GM18508 (cell line): ENCODE data around the gene ALDH3B2.
"Not testable (repeated sequence)": the region's sequence is repeated elsewhere in the genome, so short reads cannot be mapped to it uniquely, and the experiment has no call there.

Experiments
- ATAC-seq: cut with Tn5 transposase; IDR thresholded peaks from one replicate; pipeline ENCODE4 v1.9.1; 2021; ENCODE audit warnings: moderate number of reproducible peaks; ENCODE audit not compliant: insufficient read depth, unreplicated experiment

Gene ALDH3B2

GRCh38 chr11:67663532-67664212, 10.8 kb downstream of the ALDH3B2 start:
- ATAC-seq: no peak

GRCh38 chr11:67662835-67663531, 11.4 kb downstream of the ALDH3B2 start:
- no peak for ATAC-seq

- ATAC-seq: no peak
These were observed 12.1 kb downstream of the ALDH3B2 start for GRCh38 chr11:67662142-67662834.

- ATAC-seq: not testable (repeated sequence)
These were observed 13.7 kb downstream of the ALDH3B2 start for GRCh38 chr11:67660752-67661151.

GRCh38 chr11:67659651-67660165, 14.7 kb downstream of the ALDH3B2 start:
- ATAC-seq: not testable (repeated sequence)

- no peak for ATAC-seq
These were observed 17.1 kb downstream of the ALDH3B2 start for GRCh38 chr11:67657300-67657699.

- no peak for ATAC-seq
These were observed 18.0 kb downstream of the ALDH3B2 start for GRCh38 chr11:67656278-67656922.

- ATAC-seq: no peak
These were observed 20.2 kb downstream of the ALDH3B2 start for GRCh38 chr11:67654225-67654624.

- ATAC-seq: no peak
These were observed 21.2 kb downstream of the ALDH3B2 start for GRCh38 chr11:67652965-67653845.

GRCh38 chr11:67651976-67652781, 22.2 kb downstream of the ALDH3B2 start:
- ATAC-seq: no peak

- ATAC-seq: no peak
These were observed 24.6 kb downstream of the ALDH3B2 start for GRCh38 chr11:67649634-67650510.

GRCh38 chr11:67648796-67649613, 25.4 kb downstream of the ALDH3B2 start:
- ATAC-seq: no peak

- ATAC-seq: no peak
These were observed 26.2 kb downstream of the ALDH3B2 start for GRCh38 chr11:67648140-67648795.

- no peak for ATAC-seq
These were observed 27.0 kb downstream of the ALDH3B2 start for GRCh38 chr11:67647471-67647870.

- ATAC-seq: no peak
These were observed 27.7 kb downstream of the ALDH3B2 start for GRCh38 chr11:67646535-67647336.
